ENCODE measurements around the gene CCDC127.

The CCDC127 gene

GRCh38 chr5:164244-164643, 53.7 kb downstream of the CCDC127 start:
- no peak for DNase-seq (ENCODE audit: low read depth)
- no peak for TF ChIP-seq CTCF (IDR thresholded peaks at IDR 0.05; ENCODE audit: insufficient read depth, low read depth, low read length, missing control alignments)
- H3K4me3 ChIP-seq (ENCODE audit: low read depth, low read length): no peak overlapping the region

GRCh38 chr5:163841-164240, 54.1 kb downstream of the CCDC127 start:
- no peak overlapping the region for H3K4me3 ChIP-seq (ENCODE audit: low read depth, low read length)
- TF ChIP-seq CTCF (IDR thresholded peaks at IDR 0.05; ENCODE audit: insufficient read depth, low read depth, low read length, missing control alignments): no peak
- no peak for DNase-seq (ENCODE audit: low read depth)

- DNase-seq (ENCODE audit: low read depth): no peak
- TF ChIP-seq CTCF (IDR thresholded peaks at IDR 0.05; ENCODE audit: insufficient read depth, low read depth, low read length, missing control alignments): no peak
- no peak overlapping the region for H3K4me3 ChIP-seq (ENCODE audit: low read depth, low read length)
Measured at GRCh38 chr5:163338-163620, 54.7 kb downstream of the CCDC127 start.

GRCh38 chr5:162565-163337, 55.2 kb downstream of the CCDC127 start:
- no peak for DNase-seq (ENCODE audit: low read depth)
- no peak overlapping the region for H3K4me3 ChIP-seq (ENCODE audit: low read depth, low read length)
- no peak for TF ChIP-seq CTCF (IDR thresholded peaks at IDR 0.05; ENCODE audit: insufficient read depth, low read depth, low read length, missing control alignments)

GRCh38 chr5:162190-162564, 55.8 kb downstream of the CCDC127 start:
- no peak for DNase-seq (ENCODE audit: low read depth)
- no peak overlapping the region for H3K4me3 ChIP-seq (ENCODE audit: low read depth, low read length)
- no peak for TF ChIP-seq CTCF (IDR thresholded peaks at IDR 0.05; ENCODE audit: insufficient read depth, low read depth, low read length, missing control alignments)

- H3K4me3 ChIP-seq (ENCODE audit: low read depth, low read length): no peak overlapping the region
- no peak for DNase-seq (ENCODE audit: low read depth)
- TF ChIP-seq CTCF (IDR thresholded peaks at IDR 0.05; ENCODE audit: insufficient read depth, low read depth, low read length, missing control alignments): no peak
Measured at GRCh38 chr5:161803-162110, 56.2 kb downstream of the CCDC127 start.

All from GM12865 (cell line).